ENCODE results near the gene CDK17.
"Not testable (repeated sequence)": the region's sequence is repeated elsewhere in the genome, so short reads cannot be mapped to it uniquely, and the experiment has no call there.

CDK17 gene

GRCh38 chr12:96393229-96393628 lies 7.0 kb downstream of the CDK17 start:
- not testable (repeated sequence) for DNase-seq (ENCODE audit: low read depth, low spot score)

- DNase-seq (ENCODE audit: low read depth, low spot score): no peak
These were observed 7.8 kb downstream of the CDK17 start for GRCh38 chr12:96392397-96392796.

- DNase-seq (ENCODE audit: low read depth, low spot score): no peak
These were observed 12.3 kb downstream of the CDK17 start for GRCh38 chr12:96387981-96388380.

GRCh38 chr12:96386794-96387193 lies 13.4 kb downstream of the CDK17 start:
- no peak for DNase-seq (ENCODE audit: low read depth, low spot score)

GRCh38 chr12:96383991-96384390 lies 16.2 kb downstream of the CDK17 start:
- DNase-seq (ENCODE audit: low read depth, low spot score): no peak

GRCh38 chr12:96383371-96383770 lies 16.9 kb downstream of the CDK17 start:
- DNase-seq (ENCODE audit: low read depth, low spot score): no peak

GRCh38 chr12:96379743-96380142 lies 20.5 kb downstream of the CDK17 start:
- not testable (repeated sequence) for DNase-seq (ENCODE audit: low read depth, low spot score)

- DNase-seq (ENCODE audit: low read depth, low spot score): no peak
These were observed 21.9 kb downstream of the CDK17 start for GRCh38 chr12:96378319-96378718.

- no peak for DNase-seq (ENCODE audit: low read depth, low spot score)
These were observed 23.4 kb downstream of the CDK17 start for GRCh38 chr12:96376865-96377264.

GRCh38 chr12:96375841-96376604 lies 24.2 kb downstream of the CDK17 start:
- DNase-seq (ENCODE audit: low read depth, low spot score): no peak

GRCh38 chr12:96375170-96375569 lies 25.1 kb downstream of the CDK17 start:
- DNase-seq (ENCODE audit: low read depth, low spot score): no peak

- no peak for DNase-seq (ENCODE audit: low read depth, low spot score)
These were observed 28.2 kb downstream of the CDK17 start for GRCh38 chr12:96371790-96372699.

GRCh38 chr12:96371138-96371789 lies 29.0 kb downstream of the CDK17 start:
- no peak for DNase-seq (ENCODE audit: low read depth, low spot score)

GRCh38 chr12:96368687-96369086 lies 31.6 kb downstream of the CDK17 start:
- no peak for DNase-seq (ENCODE audit: low read depth, low spot score)

- DNase-seq (ENCODE audit: low read depth, low spot score): no peak
These were observed 32.0 kb downstream of the CDK17 start for GRCh38 chr12:96368233-96368632.

- DNase-seq (ENCODE audit: low read depth, low spot score): no peak
These were observed 33.9 kb downstream of the CDK17 start for GRCh38 chr12:96366381-96366654.

- no peak for DNase-seq (ENCODE audit: low read depth, low spot score)
These were observed 34.4 kb downstream of the CDK17 start for GRCh38 chr12:96365604-96366380.

- no peak for DNase-seq (ENCODE audit: low read depth, low spot score)
These were observed 36.0 kb downstream of the CDK17 start for GRCh38 chr12:96364092-96364700.

GRCh38 chr12:96361074-96361473 lies 39.2 kb downstream of the CDK17 start:
- no peak for DNase-seq (ENCODE audit: low read depth, low spot score)

- no peak for DNase-seq (ENCODE audit: low read depth, low spot score)
These were observed 39.7 kb downstream of the CDK17 start for GRCh38 chr12:96360550-96360949.

GRCh38 chr12:96359328-96359727 lies 40.9 kb downstream of the CDK17 start:
- no peak for DNase-seq (ENCODE audit: low read depth, low spot score)
